ENCODE measurements around the gene PLA2R1. TPM values are rescaled to one million over a fixed set of nuclear protein-coding genes. Genes with fewer than 3 reads are reported as not detected.

Gene PLA2R1
- total and polyA plus RNA-seq, 4 donors, result 4.8 to 56.4 (median 22.5) TPM

- Histone ChIP-seq H3K27me3 (ENCODE audit: control insufficient read depth, insufficient read depth, low read length) (no peaks in the 10 kb centered on the region), H3K27ac (ENCODE audit: low read depth, low read length) (no peak overlapping the region), H3K4me3 (ENCODE audit: low read depth, low read length) (no peak overlapping the region), H3K36me3 (ENCODE audit: control insufficient read depth, insufficient read depth, low read length) (no peaks in the 10 kb centered on the region), H3K9me3 (ENCODE audit: control insufficient read depth, insufficient read depth, low read length) (peaks cover 20% of the 10 kb centered on the region), H3K4me1 (ENCODE audit: control insufficient read depth, insufficient read depth, low read length) (no peaks in the 10 kb centered on the region)
- 83% methylated on average over 3 of the region's 4 CpGs for WGBS (ENCODE audit: insufficient coverage)
- DNase-seq (ENCODE audit: low read depth in 4 of 6, low spot score in 6 of 6), result no peak
Observed at GRCh38 chr2:160092445-160092844, 30.0 kb upstream of the PLA2R1 start.

GRCh38 chr2:160091381-160091780 lies 29.0 kb upstream of the PLA2R1 start:
- H3K27me3 ChIP-seq (ENCODE audit: control insufficient read depth, insufficient read depth, low read length), result no peaks in the 10 kb centered on the region
- H3K36me3 ChIP-seq (ENCODE audit: control insufficient read depth, insufficient read depth, low read length), result no peaks in the 10 kb centered on the region
- no peaks in the 10 kb centered on the region for H3K4me1 ChIP-seq (ENCODE audit: control insufficient read depth, insufficient read depth, low read length)
- no peak for DNase-seq (ENCODE audit: low read depth in 4 of 6, low spot score in 6 of 6)
- peaks cover 25% of the 10 kb centered on the region for H3K9me3 ChIP-seq (ENCODE audit: control insufficient read depth, insufficient read depth, low read length)
- no peak overlapping the region for H3K27ac ChIP-seq (ENCODE audit: low read depth, low read length)
- no peak overlapping the region for H3K4me3 ChIP-seq (ENCODE audit: low read depth, low read length)

- Histone ChIP-seq H3K4me3 (ENCODE audit: low read depth, low read length) (no peak overlapping the region), H3K36me3 (ENCODE audit: control insufficient read depth, insufficient read depth, low read length) (no peaks in the 10 kb centered on the region), H3K27me3 (ENCODE audit: control insufficient read depth, insufficient read depth, low read length) (no peaks in the 10 kb centered on the region), H3K4me1 (ENCODE audit: control insufficient read depth, insufficient read depth, low read length) (no peaks in the 10 kb centered on the region), H3K27ac (ENCODE audit: low read depth, low read length) (no peak overlapping the region), H3K9me3 (ENCODE audit: control insufficient read depth, insufficient read depth, low read length) (peaks cover 32% of the 10 kb centered on the region)
- WGBS (ENCODE audit: insufficient coverage), result no CpG with 5 or more reads among the region's 4 CpGs
- DNase-seq (ENCODE audit: low read depth in 4 of 6, low spot score in 6 of 6), result no peak
Observed at GRCh38 chr2:160087854-160088745, 25.7 kb upstream of the PLA2R1 start.

- no peak for DNase-seq (ENCODE audit: low read depth in 4 of 6, low spot score in 6 of 6)
- Histone ChIP-seq H3K27me3 (ENCODE audit: control insufficient read depth, insufficient read depth, low read length) (no peaks in the 10 kb centered on the region), H3K9me3 (ENCODE audit: control insufficient read depth, insufficient read depth, low read length) (peaks cover 32% of the 10 kb centered on the region), H3K36me3 (ENCODE audit: control insufficient read depth, insufficient read depth, low read length) (no peaks in the 10 kb centered on the region), H3K4me1 (ENCODE audit: control insufficient read depth, insufficient read depth, low read length) (no peaks in the 10 kb centered on the region), H3K27ac (ENCODE audit: low read depth, low read length) (no peak overlapping the region), H3K4me3 (ENCODE audit: low read depth, low read length) (no peak overlapping the region)
- WGBS (ENCODE audit: insufficient coverage), result no CpG with 5 or more reads among the region's 3 CpGs
Observed at GRCh38 chr2:160085662-160086061, 23.2 kb upstream of the PLA2R1 start.

DNA sequence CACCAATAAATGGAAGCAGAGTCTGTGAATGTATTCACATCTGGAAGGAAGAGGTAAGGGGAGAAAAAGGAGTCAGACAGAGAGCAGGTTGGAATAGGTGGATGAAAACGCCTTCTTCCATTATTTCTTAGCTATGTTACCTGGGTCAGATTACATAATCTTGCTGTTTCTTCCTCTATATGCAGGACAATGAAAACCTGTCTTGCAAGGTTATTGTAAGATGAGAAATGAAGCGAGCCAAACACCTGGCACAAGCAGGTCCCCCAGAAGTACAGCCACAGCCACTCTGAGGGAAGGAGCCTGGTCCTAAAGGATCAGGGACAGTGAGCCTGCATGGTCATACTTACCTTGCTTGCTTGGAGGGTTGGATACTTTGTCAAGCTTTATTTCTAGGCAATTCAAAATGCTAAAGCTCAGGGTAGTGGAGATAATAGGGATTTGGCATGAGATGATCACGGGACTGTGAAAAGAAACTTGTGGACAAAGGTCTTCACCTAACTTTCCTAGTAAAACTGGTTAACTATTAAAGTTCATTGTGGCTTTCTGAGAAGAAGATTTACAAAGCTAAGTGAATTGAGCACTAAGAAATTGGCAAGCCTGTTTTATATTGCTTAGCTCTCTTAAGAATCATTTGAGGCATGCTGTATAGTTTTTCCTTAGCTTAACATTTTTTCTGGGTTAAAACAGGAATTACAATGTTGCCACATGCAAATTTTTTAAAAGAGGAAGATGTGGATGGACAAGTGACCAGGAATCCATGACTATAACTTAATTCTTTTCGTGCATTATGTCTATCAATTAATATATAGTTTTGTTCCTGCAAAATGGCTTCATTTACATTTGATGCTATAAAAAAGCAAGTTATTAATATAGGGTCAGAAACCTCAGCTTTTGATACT lies 15.7 kb upstream of the PLA2R1 start:
- Histone ChIP-seq H3K4me3 (ENCODE audit: low read depth, low read length) (no peak overlapping the region), H3K4me1 (ENCODE audit: control insufficient read depth, insufficient read depth, low read length) (peaks cover 3% of the 10 kb centered on the region), H3K36me3 (ENCODE audit: control insufficient read depth, insufficient read depth, low read length) (no peaks in the 10 kb centered on the region), H3K27ac (ENCODE audit: low read depth, low read length) (no peak overlapping the region), H3K27me3 (ENCODE audit: control insufficient read depth, insufficient read depth, low read length) (no peaks in the 10 kb centered on the region), H3K9me3 (ENCODE audit: control insufficient read depth, insufficient read depth, low read length) (no peaks in the 10 kb centered on the region)
- 100% methylated on average over 1 of the region's 4 CpGs for WGBS (ENCODE audit: insufficient coverage)
- DNase-seq (ENCODE audit: low read depth in 4 of 6, low spot score in 6 of 6), result no peak

DNA sequence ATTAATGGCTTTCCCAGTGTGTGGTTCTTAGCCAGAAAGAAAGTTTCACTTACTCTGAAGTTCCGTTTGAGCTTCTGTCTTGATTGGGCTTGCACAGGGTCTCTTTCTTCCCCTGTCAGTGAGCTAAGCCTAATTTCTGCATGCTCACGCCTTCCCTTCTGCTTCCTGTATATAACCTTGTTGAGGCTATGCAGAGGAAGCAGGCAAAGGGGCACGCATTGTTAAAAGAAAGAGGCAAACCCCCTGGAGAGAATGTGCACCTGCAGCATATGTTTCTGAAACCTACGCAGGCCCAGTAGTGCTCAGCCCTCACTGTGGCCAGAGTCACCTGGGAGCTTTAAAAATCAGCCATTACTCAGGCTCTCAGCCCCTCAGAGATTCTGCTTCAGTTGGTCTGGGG lies 14.5 kb upstream of the PLA2R1 start:
- no peaks in the 10 kb centered on the region for H3K27me3 ChIP-seq (ENCODE audit: control insufficient read depth, insufficient read depth, low read length)
- WGBS (ENCODE audit: insufficient coverage), result 59% methylated on average over 3 of the region's 4 CpGs
- H3K36me3 ChIP-seq (ENCODE audit: control insufficient read depth, insufficient read depth, low read length), result no peaks in the 10 kb centered on the region
- H3K9me3 ChIP-seq (ENCODE audit: control insufficient read depth, insufficient read depth, low read length), result no peaks in the 10 kb centered on the region
- no peak overlapping the region for H3K4me3 ChIP-seq (ENCODE audit: low read depth, low read length)
- H3K4me1 ChIP-seq (ENCODE audit: control insufficient read depth, insufficient read depth, low read length), result peaks cover 3% of the 10 kb centered on the region
- no peak overlapping the region for H3K27ac ChIP-seq (ENCODE audit: low read depth, low read length)
- peak in 1 of 6 donors; percentile 30 for DNase-seq (ENCODE audit: low read depth in 4 of 6, low spot score in 6 of 6)

DNA sequence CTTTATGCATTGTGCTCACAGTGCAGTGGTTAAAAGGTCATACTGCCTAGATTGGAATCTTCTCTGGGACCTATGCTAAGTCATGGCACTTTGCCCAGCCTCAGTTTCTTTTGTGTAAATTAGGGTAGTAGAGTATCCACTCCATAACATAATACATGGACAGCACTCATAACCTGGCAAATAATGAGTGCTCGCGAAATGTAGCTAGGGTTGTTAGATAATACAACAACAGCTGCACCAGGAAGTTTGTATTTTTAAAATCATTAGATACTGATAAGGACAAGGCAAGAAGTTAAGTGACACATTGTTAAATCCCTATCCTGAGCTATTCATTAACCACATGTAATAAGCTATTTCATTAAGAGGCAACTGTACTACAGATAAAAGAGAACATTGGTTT lies 13.8 kb upstream of the PLA2R1 start:
- no peak overlapping the region for H3K27ac ChIP-seq (ENCODE audit: low read depth, low read length)
- no peaks in the 10 kb centered on the region for H3K27me3 ChIP-seq (ENCODE audit: control insufficient read depth, insufficient read depth, low read length)
- H3K36me3 ChIP-seq (ENCODE audit: control insufficient read depth, insufficient read depth, low read length), result no peaks in the 10 kb centered on the region
- no peak overlapping the region for H3K4me3 ChIP-seq (ENCODE audit: low read depth, low read length)
- no peaks in the 10 kb centered on the region for H3K9me3 ChIP-seq (ENCODE audit: control insufficient read depth, insufficient read depth, low read length)
- H3K4me1 ChIP-seq (ENCODE audit: control insufficient read depth, insufficient read depth, low read length), result peaks cover 3% of the 10 kb centered on the region
- no peak for DNase-seq (ENCODE audit: low read depth in 4 of 6, low spot score in 6 of 6)
- WGBS (ENCODE audit: insufficient coverage), result no CpG with 5 or more reads among the region's 2 CpGs

GRCh38 chr2:160075171-160075570 lies 12.8 kb upstream of the PLA2R1 start:
- no peaks in the 10 kb centered on the region for H3K9me3 ChIP-seq (ENCODE audit: control insufficient read depth, insufficient read depth, low read length)
- H3K4me3 ChIP-seq (ENCODE audit: low read depth, low read length), result no peak overlapping the region
- H3K27ac ChIP-seq (ENCODE audit: low read depth, low read length), result peak overlapping the region; percentile 25
- 87% methylated on average over 5 of the region's 5 CpGs for WGBS (ENCODE audit: insufficient coverage)
- peaks cover 3% of the 10 kb centered on the region for H3K4me1 ChIP-seq (ENCODE audit: control insufficient read depth, insufficient read depth, low read length)
- peak in 1 of 6 donors; percentile 72 for DNase-seq (ENCODE audit: low read depth in 4 of 6, low spot score in 6 of 6)
- no peaks in the 10 kb centered on the region for H3K36me3 ChIP-seq (ENCODE audit: control insufficient read depth, insufficient read depth, low read length)
- no peaks in the 10 kb centered on the region for H3K27me3 ChIP-seq (ENCODE audit: control insufficient read depth, insufficient read depth, low read length)

GRCh38 chr2:160073284-160073888 lies 11.0 kb upstream of the PLA2R1 start:
- Histone ChIP-seq H3K36me3 (ENCODE audit: control insufficient read depth, insufficient read depth, low read length) (no peaks in the 10 kb centered on the region), H3K27me3 (ENCODE audit: control insufficient read depth, insufficient read depth, low read length) (no peaks in the 10 kb centered on the region), H3K27ac (ENCODE audit: low read depth, low read length) (no peak overlapping the region), H3K4me1 (ENCODE audit: control insufficient read depth, insufficient read depth, low read length) (peaks cover 3% of the 10 kb centered on the region), H3K4me3 (ENCODE audit: low read depth, low read length) (no peak overlapping the region), H3K9me3 (ENCODE audit: control insufficient read depth, insufficient read depth, low read length) (peaks cover 3% of the 10 kb centered on the region)
- 57% methylated on average over 2 of the region's 2 CpGs for WGBS (ENCODE audit: insufficient coverage)
- no peak for DNase-seq (ENCODE audit: low read depth in 4 of 6, low spot score in 6 of 6)

Data from spinal cord (tissue), 10 donors.